ENCODE results near the gene TLE6.
"Not testable (repeated sequence)": the region's sequence is repeated elsewhere in the genome, so short reads cannot be mapped to it uniquely, and the experiment has no call there.

TLE6 gene

GRCh38 chr19:2977001-2977745 lies at the start of gene TLE6:
TSS of gene TLE6 (plus strand) at chr19:2977564. CDS start at chr19:2978234, 670 bp downstream.
- peak; percentile 93 for DNase-seq

- DNase-seq = no peak
Measured at GRCh38 chr19:2933490-2933910, 43.9 kb upstream of the TLE6 start.

GRCh38 chr19:2935863-2936262 lies 41.5 kb upstream of the TLE6 start:
- not testable (repeated sequence) for DNase-seq

- no peak for DNase-seq
Measured at GRCh38 chr19:2942928-2943640, 34.3 kb upstream of the TLE6 start.

GRCh38 chr19:2944403-2944774 lies 33.0 kb upstream of the TLE6 start:
- DNase-seq = no peak

GRCh38 chr19:2944775-2945574 lies 32.4 kb upstream of the TLE6 start, which contains the start of gene ZNF77:
TSS of gene ZNF77 (minus strand) at chr19:2944971. CDS start at chr19:2944840, 131 bp downstream.
- DNase-seq = peak; percentile 99

GRCh38 chr19:2945575-2946184 lies 31.7 kb upstream of the TLE6 start:
- no peak for DNase-seq

GRCh38 chr19:2949939-2950285 lies 27.5 kb upstream of the TLE6 start:
- no peak for DNase-seq

GRCh38 chr19:2950286-2951124 lies 26.9 kb upstream of the TLE6 start:
- peak; percentile 100 for DNase-seq

GRCh38 chr19:2952953-2953481 lies 24.3 kb upstream of the TLE6 start:
- DNase-seq = no peak

GRCh38 chr19:2957160-2957559 lies 20.2 kb upstream of the TLE6 start:
- no peak for DNase-seq

- no peak for DNase-seq
Measured at GRCh38 chr19:2960120-2960519, 17.2 kb upstream of the TLE6 start.

- no peak for DNase-seq
Measured at GRCh38 chr19:2962018-2962670, 15.2 kb upstream of the TLE6 start.

GRCh38 chr19:2963122-2963521 lies 14.2 kb upstream of the TLE6 start:
- no peak for DNase-seq

GRCh38 chr19:2963631-2964030 lies 13.7 kb upstream of the TLE6 start:
- not testable (repeated sequence) for DNase-seq

- no peak for DNase-seq
Measured at GRCh38 chr19:2964874-2965273, 12.5 kb upstream of the TLE6 start.

GRCh38 chr19:2967972-2968371 lies 9.4 kb upstream of the TLE6 start:
- DNase-seq = no peak

GRCh38 chr19:2969104-2969504 lies 8.3 kb upstream of the TLE6 start:
- DNase-seq = no peak

GRCh38 chr19:2970201-2970835 lies 7.0 kb upstream of the TLE6 start:
- DNase-seq = no peak

- no peak for DNase-seq
Measured at GRCh38 chr19:2973229-2973628, 4.1 kb upstream of the TLE6 start.
